Activated T-cell treated with anti-CD3 and anti-CD28 coated beads for 48 hours (primary cell): ENCODE data around the gene CLTCL1.

Experiments
- DNase-seq: peaks from one replicate; pipeline ENCODE4 v3.0.0-alpha.2; 2020; ENCODE audit warnings: low read depth

CLTCL1 gene

DNA sequence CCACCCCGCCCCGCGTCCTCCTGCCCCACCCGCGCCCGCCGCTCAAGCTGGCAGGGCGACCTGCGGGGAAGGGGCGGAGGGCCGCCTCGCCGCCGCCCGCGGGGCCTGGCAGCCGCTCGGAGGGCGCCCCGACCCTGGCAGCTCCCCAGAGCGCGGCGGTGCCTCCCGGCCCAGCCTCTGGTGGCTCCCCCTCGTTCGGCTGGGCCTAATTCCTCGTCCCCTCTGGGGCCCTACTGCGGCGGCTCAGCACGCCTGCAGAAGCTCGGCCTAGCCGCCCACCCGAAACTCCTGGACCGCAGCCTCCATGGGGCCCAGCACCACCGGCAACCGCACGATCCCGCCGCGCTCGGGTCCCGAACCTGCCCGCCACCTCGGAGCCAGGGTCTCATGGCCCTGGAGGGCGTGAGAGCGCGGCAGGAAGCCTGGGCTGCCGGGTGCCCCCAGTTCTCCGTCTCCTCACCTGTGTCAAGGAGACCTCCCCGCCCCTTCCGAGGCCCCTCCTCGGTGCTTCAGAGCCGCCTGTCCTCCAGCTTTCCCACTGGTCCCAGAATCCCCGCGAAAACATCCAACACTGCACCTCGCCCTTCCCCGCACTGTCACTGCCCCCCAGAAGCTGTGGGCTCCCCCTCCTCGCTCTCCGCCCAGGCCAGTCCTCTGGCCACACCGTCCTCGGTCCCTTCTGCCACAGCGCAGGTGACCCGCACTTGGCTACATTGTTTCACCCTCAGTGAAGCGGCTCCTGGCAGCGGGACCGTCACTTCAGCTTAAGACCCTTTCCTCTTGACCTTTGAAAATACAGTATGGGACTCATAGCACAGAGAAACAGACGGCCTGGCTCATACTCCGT is 140.8 kb downstream of the CLTCL1 start:
- no peak for DNase-seq

DNA sequence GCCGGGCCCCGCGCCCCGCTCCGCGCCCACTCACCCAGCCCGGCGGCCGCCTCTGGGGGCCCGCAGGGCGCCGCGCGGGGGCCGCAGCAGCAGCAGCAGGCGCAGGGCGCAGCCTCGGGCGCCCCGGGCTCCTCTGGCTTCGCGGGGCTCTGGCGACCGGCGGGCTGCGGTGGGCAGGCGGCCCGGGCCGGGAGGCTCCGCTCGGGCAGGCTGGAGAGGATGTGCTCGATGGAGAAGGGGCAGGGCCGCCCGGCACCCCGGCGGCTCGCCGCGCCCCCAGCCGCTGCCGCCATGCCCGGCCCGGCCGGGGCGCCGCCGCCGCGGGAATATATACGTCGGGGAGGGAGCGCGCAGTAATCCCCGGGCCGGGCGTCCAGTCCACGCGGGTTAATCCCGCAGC is 141.5 kb downstream of the CLTCL1 start, which contains the start of gene GSC2:
TSS of gene GSC2 (minus strand) at position 302 of the 400 bp plus-strand sequence. CDS start at position 293, 9 bp downstream.
- DNase-seq, result no peak

DNA sequence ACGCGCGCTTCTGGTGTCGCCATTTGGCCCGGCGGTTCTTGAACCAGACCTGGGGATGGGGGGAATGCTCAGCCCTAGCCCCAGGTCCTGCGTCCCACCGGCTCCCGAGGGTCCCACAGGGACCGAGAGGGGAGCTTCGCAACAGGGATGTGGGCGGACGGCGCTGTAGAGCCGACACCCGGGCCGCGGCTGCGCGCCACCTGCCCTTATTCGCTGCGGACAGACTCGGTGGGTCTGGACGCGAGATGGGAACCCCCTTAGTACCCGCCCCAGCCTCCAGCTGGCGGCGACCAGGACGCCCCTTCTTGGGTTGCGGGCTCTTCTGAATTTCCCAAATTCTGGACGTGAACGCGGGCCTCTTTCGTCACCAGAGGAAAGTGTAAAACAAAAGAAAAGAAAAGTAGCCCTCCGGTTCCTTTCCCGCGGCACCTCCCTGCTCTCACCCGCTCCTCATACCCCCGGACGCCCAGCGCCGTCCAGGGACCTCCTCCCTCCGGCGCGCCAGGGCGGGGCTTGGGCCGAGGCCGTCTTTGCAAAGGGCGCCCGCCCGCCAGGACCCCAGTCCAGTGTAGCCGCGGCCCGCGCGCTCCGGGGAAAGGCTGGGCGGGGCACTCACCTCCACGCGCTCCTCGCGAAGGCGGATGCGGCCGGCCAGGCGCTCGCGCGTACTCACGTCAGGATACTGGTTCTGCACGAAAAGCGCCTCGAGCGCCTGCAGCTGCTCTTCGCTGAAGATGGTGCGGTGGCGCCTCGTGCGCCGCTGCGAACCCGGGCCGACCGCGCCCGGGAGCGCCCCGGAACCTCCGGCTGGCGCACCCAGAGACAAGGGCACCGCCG is 142.3 kb downstream of the CLTCL1 start:
- no peak for DNase-seq

DNA sequence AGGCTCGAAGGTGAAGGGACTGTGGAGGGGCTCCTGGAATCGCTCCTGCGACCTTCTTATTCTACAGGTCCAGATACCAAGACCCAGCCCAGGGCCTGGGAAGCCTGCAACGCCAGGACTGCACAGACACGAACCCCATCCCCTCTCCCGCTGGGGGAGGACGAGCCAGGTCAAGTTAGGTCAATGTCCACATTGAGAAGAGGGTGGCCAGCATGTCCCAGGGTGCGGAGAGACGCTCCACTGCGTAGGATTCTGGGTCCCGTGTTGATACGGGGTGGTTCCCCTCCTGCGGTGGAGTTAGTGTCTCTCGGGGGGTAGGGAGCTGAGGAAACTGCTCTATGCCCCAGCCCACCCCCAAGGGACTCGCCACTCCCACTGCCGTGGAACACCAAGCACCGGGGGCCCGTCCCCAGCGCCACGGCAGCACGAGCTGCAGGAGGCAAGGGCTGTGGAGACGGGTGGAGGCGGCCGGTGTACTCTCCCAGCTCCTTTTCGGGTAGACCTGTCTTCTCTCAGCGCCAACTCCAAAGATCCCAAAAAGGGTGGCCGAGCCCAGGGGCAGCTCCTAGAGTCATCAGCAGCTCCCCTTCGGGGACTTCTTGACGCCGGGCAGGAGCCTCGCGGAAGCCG is 143.0 kb downstream of the CLTCL1 start:
- DNase-seq, result no peak

DNA sequence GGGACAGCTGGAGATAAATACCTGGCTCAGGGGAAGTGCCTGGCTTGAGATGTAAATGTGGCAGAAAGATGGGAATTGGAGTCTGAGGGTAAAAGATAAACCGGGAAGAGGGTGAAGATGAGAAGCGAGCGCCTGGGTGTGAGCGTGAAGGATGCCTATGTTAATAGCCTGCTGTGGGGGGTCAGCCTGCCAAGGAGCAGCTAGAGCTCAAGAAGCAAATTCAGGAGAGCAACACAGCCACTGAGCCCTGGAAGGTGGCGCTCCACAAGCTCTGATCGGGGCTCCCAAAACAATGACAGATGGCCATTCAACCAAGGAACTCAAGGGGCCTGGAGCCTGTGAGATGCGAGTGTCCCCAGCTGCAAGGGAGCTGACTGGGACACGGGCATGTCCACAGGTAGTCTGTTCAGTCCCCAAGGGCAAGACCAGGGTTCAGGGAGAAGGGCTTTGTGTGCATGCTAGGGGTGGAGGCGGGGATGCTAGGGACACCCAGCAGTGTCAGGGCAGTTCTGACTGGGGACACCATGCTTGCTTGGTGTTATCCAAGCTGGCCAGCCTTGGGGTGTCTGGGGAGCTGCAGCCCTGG is 144.2 kb downstream of the CLTCL1 start:
- DNase-seq, result no peak

DNA sequence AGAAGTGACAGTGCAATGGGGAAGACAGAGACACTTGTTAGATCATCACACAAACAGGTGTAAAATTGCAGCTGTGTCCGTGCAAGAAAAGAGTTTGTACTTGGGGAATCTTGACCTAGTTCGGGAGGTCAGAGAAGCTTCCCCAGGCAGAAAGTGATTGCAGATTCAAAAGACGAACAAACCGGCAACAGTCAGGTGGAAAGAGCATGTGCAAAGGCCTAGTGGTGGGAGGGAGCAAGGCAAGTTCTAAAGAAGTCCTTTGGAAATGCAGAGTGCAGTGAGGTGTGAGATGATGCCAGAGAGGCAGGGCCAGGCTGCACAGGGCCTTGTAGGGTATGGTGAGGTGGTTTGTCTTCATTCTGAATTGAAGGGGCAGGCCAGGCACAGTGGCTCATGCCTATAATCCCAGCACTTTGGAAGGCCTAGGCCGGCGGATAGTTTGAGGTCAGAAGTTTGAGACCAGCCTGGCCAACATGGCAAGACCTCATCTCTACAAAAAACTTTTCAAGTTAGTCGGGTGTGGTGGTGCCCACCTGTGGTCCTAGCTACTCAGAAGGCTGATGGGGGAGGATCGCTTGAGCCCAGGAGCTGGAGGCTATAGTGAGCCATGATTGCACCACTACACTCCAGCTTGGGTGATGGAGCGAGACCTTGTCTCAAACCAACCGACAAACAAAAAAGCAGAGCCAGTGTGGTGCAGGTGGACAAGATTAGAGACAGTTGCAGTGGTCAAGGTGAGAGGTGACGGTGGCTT is 145.1 kb downstream of the CLTCL1 start:
- DNase-seq, result no peak

DNA sequence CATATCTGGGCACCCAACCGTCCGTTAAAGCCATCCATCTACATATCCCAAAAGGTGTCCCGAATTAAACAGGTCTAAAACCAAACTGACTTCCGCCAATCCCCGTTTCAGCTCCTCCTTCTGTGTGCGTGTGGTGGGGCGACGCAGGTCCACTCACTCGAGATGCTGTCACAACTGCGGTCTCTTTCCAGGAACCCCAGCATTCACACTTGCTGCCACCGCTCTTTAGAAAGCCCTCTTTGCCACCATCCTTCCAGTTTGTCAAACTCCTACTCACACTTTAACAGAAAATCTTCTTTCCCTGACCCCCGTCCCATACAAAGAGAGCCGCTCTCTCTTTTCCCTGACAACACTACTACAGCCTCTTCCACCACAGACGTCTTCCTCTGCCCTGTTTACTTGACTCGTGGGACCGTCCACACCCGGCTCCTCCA is 147.5 kb downstream of the CLTCL1 start:
- DNase-seq, result peak; percentile 34

DNA sequence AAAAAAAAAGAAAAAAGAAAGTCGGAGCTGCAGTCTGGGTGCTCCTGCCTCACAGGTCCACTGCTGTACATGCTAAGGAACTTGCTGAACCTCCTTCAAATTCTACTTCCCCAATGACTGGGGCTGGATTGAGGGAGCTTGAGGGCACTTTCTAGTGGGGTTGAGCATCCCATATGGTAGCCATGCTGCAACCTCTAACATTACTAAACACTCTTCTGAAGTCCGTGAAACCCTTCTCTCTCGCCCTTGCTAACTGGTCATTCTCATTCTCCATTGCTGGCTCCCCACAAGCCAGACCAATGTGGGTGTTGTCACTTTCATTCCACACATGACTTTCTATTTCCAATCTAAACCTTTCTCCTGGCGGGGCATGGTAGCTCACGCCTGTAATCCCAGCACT is 148.3 kb downstream of the CLTCL1 start:
- DNase-seq, result no peak

DNA sequence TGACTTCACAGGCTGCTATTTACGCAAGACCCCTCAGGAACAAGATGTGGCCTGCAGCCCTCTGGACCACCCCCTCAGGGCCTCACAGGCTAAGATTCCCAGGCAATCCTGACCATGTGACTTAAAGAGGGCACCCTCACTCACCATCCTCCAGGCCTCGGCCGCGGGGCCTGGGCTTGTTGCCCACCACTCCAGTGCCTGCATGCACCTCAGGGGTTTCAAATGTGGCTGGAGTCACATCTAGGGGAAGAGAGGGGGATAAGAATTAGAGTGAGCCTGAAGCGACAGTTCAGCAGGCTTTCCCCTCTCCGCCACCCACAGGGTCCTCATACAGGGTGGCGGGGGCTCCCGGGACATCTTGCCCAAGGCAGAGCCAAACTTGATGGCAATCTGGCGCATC is 149.1 kb downstream of the CLTCL1 start:
- no peak for DNase-seq

DNA sequence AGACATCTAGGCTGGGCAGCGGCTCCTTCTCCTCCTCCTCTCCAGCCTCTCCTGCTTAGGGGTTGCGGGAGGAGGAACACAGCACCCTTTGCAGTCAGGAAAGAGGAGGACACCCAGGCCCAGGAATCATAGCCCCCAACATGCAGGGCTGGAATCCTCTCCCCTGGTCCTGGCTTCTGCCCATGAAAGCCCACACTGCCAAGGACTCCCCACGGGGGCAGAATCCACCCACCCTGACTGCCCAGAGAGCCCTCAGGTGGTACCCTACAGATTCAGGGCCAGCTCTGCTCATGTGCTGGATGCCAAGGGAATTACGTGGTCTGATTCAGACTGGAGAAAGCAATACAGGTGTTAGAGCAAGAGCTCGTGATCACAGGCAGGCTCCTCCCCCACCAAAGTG is 151.5 kb downstream of the CLTCL1 start:
- DNase-seq, result no peak

DNA sequence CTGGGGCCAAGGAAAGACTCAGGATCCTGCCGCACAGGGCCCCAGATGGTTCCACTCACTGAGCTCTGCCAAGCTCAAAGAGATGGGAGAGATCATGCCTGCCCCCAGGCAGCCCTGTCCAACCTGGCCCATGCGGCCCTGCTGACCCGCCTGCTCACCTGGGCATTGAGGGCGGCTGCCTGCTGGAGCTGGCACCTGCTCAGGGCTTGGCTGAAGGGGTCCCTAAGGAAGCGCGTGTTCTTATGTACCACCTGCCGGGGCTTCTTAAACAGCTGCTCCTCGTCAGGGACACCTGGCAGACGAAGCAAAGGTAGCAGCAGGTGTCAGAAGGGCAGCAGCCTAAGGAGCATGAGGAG is 152.5 kb downstream of the CLTCL1 start:
- DNase-seq, result no peak

DNA sequence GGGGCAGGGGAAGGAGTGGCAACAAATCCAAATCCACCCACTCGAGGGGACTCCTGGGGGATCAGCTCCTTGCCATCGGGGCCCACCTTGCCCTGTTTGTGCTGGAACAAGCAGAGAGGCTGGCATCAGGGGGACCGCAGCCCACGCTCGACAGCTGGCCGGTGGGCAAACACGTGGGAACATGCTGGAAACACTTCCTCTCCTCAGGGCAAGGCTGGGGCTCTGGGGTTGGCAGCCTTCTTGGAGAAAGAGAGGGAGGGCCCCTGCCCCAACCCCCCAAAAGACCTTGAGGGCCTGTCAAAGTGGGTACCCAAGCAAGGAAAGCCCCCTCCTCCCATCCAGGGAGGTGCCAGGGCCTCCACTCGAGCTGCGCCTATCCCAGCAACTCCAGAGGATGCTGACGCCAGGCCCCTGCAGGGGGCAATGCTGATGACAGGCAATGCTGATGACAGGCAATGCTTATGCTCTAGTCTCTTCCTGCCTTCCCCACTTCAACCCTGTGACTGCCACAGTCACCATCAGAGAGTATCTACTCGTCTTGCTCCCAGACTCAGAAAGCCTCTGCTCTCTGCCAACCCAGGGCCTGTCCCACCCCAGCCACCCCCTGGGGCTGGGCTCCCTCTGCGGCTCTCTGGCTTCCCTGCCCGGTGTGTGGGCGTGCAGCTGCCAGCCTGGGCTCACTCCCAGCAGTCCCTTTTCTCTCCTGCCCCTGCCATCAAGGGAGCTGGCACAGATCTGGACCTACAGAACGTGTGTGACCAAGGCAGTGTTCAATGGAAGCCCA is 153.1 kb downstream of the CLTCL1 start:
- DNase-seq, result no peak

DNA sequence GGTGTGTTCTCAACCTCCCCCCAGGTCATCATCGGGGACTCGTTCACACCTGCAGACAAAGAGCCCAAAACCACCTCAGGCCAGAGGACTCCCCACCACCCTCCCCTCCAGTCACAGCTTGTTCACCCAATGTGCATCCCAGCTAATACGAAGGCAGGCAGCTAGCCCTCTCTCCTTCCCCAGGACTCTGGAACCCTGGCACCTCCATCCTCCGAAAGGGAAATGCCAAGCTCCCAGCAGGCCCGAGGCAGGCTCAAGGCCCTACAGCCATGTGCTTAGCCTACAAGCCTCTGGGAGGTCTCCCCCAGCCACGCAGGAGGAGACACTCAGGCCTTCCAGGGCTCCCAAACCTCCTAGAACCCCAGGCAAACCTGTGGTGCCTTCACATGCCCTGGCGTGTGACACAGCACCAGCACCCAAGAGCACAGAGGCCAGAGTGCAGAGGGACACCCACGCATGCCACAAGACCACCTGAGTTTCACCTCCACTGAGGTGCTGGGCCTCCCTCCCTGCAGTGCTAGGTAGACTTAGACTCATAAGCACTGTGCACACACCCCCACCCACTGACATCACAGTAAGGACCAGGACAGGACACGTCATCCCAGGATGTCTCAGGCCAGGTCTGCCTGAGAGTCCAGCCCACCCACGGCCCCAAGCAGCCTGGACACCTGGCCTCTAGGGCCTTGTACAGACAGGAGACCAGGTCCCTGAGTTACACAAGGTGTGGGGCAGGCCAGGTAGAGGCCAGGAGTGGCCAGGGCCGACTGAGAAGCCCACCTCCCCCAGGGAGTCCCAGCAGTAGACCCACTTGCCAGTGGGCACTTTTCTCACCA is 153.9 kb downstream of the CLTCL1 start:
- no peak for DNase-seq

DNA sequence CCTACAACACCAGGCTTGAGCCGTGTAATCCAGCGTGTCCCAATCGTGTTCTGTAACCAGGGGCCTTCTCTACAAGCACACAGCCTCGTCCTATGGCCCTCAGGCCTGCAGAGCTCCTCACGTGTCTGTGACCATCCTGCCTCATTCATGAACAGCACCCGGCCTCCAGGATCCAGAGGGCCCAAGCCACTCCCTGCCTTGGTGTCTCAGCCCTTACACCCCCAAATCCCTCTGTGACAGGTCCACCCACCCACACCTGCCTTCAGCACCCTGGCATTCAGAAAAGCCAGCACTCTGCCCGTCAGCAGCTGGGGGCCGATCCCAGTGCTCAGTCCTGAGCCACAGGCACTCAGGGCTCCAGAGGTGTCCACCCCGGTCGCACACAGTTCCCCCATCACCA is 154.6 kb downstream of the CLTCL1 start:
- no peak for DNase-seq

DNA sequence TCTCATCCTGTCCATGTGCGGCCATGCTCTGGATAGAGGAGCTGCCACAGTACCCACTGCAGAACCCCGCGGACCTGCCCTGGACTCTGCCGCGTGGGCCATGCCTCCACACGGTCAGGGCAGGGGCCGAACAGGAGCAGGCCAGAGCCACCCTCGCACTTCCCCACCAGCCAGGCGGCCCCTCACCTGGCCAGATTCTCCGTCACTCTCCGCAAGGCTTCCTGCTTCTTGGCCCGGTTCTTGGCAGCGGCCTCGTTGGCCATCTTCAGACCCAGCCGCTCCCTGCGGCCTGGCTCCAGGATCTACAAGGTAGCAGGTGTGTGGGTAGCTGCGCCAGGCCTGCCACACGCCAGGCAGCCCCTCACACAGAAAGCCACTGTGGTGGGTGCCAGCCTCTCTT is 156.6 kb downstream of the CLTCL1 start:
- no peak for DNase-seq

DNA sequence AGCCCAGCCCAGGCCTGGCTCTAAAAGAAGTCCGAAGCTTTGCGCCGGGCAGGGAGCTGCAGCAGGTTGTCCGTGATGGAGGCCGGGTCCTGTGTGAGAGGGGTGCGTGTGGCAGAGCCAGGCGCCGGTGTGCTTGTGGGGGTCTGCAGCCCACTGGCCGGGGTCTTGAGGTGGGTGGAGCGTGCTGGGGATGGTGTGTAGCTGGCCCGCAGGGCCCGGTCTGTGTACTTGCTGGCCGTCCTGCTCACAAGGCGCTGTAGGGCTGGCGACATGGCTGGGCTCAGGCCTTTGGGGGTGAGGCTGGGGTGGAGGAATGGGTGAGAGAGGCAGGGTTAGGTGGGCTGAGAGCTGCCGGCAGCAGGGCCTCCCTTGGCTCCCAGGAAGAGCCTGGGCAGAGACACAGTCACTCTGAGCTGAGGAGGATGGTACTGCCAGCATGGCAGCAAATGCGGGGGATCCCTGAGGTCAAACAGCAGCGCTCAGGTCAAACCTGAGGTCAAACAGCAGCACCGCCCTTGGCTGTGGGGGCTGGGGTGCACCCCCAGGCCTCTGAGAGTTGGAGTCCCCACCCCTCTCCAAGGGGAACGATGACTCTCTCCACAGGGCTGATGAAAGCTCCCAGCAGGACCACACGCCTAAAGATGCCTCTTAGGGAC is 157.2 kb downstream of the CLTCL1 start:
- DNase-seq, result no peak

DNA sequence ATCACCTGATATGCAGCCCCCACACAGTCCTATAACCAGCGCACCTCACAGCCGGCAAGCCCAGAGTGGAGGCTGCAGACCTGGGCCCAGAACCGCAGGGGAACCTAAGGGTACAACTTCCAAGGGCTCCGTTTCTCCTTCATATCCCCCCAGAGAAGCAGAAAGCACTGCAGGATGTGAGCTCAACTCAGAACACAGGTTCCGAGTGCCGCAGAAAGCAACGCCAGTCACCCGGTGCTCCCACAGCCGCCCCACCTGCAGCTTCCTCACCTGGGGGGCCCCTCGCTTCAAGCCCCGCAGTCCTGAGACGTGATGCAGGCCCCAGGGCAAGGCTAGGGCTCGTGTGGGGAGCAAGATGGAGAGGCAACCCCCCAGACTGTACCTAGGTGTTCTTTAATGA is 158.0 kb downstream of the CLTCL1 start:
- DNase-seq, result no peak

DNA sequence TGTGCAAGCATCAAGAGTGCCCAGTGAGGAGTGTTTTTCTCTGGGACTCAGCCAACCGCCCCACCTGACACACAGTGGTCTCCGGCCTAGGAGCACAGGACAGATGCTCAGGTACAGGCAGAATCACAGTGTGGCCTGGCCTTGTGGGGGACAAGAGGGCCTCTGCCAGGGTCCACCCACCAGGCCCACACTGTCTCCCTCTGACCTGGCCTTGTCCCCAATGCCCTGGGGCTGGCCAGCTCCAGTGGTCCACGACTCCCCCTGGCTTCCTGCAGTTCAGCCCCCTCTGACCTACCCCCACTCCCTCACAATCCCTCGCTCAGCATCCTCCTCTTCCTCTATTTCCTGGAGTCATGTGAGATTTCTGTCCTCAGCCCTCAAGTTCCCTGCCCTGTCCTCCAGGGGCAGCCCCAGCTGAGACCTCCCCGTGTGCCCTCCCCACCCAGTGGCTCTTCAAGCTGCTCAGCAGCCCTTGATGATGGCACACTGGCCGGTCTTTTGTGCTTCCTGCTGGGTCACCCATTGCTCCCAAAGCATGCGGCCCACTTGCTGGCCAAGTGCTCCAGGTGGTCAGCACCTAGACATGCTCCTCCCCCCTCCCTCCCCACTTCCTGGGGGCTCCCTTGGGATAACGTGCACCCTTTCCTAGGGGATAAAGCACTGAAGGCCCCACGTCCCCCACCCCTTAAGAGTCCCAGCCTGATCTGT is 158.7 kb downstream of the CLTCL1 start:
- no peak for DNase-seq

DNA sequence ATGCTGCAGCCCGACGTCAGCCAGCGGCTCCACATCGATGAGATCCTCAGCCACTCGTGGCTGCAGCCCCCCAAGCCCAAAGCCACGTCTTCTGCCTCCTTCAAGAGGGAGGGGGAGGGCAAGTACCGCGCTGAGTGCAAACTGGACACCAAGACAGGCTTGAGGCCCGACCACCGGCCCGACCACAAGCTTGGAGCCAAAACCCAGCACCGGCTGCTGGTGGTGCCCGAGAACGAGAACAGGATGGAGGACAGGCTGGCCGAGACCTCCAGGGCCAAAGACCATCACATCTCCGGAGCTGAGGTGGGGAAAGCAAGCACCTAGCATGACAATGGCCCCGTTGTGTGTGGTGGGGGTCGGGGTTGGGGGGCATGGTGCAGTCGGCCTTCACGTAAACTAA is 159.4 kb downstream of the CLTCL1 start:
- no peak for DNase-seq
